Measurements from ENCODE around the gene RAB8B. TPM values are rescaled to one million over a fixed set of nuclear protein-coding genes. Genes with fewer than 3 reads are reported as not detected.

RAB8B gene
- polyA plus RNA-seq, 3 donors, result 22.0 to 77.3 (median 58.9) TPM

- Histone ChIP-seq H3K79me2 (ENCODE audit: insufficient read depth, low read length) (peaks cover 95% of the 10 kb centered on the region), H3K4me3 (replicated peaks in 1 of 3; ENCODE audit: low read depth in 2 of 3, low read length in 3 of 3) (no peak overlapping the region), H3K9ac (ENCODE audit: insufficient read depth, low read length, poor library complexity, severe bottlenecking) (no peak overlapping the region), H3K4me2 (replicated peaks; ENCODE audit: extremely low read depth, low read length, poor library complexity, severe bottlenecking) (no peak overlapping the region), H2AFZ (ENCODE audit: insufficient read depth, low read depth, low read length, poor library complexity, severe bottlenecking) (no peak overlapping the region), H3K9me3 (replicated peaks in 1 of 2; ENCODE audit: control insufficient read depth in 1 of 2, insufficient read depth in 1 of 2, low read length in 2 of 2) (no peaks in the 10 kb centered on the region), H3K36me3 (replicated peaks in 1 of 2; ENCODE audit: control insufficient read depth in 1 of 2, insufficient read depth in 2 of 2, low read length in 2 of 2) (peaks cover 8 to 31% of the 10 kb centered on the region in 2 donors), H4K20me1 (ENCODE audit: insufficient read depth, low read length) (peaks cover 80% of the 10 kb centered on the region), H3K4me1 (ENCODE audit: control insufficient read depth in 1 of 2, insufficient read depth in 2 of 2, low read length in 2 of 2) (peaks cover 47 to 73% of the 10 kb centered on the region in 2 donors), H3K27ac (ENCODE audit: low read depth in 1 of 2, low read length in 2 of 2) (peak overlapping the region; percentile 17 to 70), H3K27me3 (ENCODE audit: control insufficient read depth in 2 of 2, insufficient read depth in 2 of 2, low read length in 2 of 2) (no peaks in the 10 kb centered on the region)
- intact Hi-C loops (cut with micrococcal nuclease), result no loop called here
- H3K4me1 Mint-ChIP-seq, result peaks cover 74% of the 10 kb centered on the region
- peak overlapping the region in 4 of 7 donors; percentile 65 to 87 (median 74) for H3K27ac Mint-ChIP-seq
- H3K9me3 Mint-ChIP-seq, result no peaks in the 10 kb centered on the region
- no peaks in the 10 kb centered on the region for H3K27me3 Mint-ChIP-seq (ENCODE audit: low read depth in 3 of 3)
- TF ChIP-seq CTCF (IDR thresholded peaks at IDR 0.05), result no peak
- no CpG with 5 or more reads among the region's 3 CpGs for WGBS (ENCODE audit: insufficient coverage)
- no peak for DNase-seq
- H3K4me3 Mint-ChIP-seq, result no peak overlapping the region
- H3K36me3 Mint-ChIP-seq, result peaks cover 32 to 52% of the 10 kb centered on the region in 2 donors
These were observed 36.0 kb downstream of the RAB8B start for GRCh38 chr15:63225381-63225780.

GRCh38 chr15:63226155-63226883 lies 36.9 kb downstream of the RAB8B start:
- no CpG with 5 or more reads among the region's 6 CpGs for WGBS (ENCODE audit: insufficient coverage)
- H3K27me3 ChIP-seq (ENCODE audit: control insufficient read depth in 2 of 2, insufficient read depth in 2 of 2, low read length in 2 of 2), result no peaks in the 10 kb centered on the region
- peak overlapping the region; percentile 25 for H2AFZ ChIP-seq (ENCODE audit: insufficient read depth, low read depth, low read length, poor library complexity, severe bottlenecking)
- no peaks in the 10 kb centered on the region for H3K27me3 Mint-ChIP-seq (ENCODE audit: low read depth in 3 of 3)
- H3K9ac ChIP-seq (ENCODE audit: insufficient read depth, low read length, poor library complexity, severe bottlenecking), result no peak overlapping the region
- intact Hi-C loops (cut with micrococcal nuclease), result no loop called here
- peak overlapping the region; percentile 17 to 70 for H3K27ac ChIP-seq (ENCODE audit: low read depth in 1 of 2, low read length in 2 of 2)
- H4K20me1 ChIP-seq (ENCODE audit: insufficient read depth, low read length), result peaks cover 76% of the 10 kb centered on the region
- peaks cover 8 to 31% of the 10 kb centered on the region in 2 donors for H3K36me3 ChIP-seq (replicated peaks in 1 of 2; ENCODE audit: control insufficient read depth in 1 of 2, insufficient read depth in 2 of 2, low read length in 2 of 2)
- H3K9me3 Mint-ChIP-seq, result no peaks in the 10 kb centered on the region
- peak overlapping the region; percentile 71 to 83 for H3K4me3 Mint-ChIP-seq
- H3K27ac Mint-ChIP-seq, result peak overlapping the region; percentile 71 to 93 (median 87)
- H3K79me2 ChIP-seq (ENCODE audit: insufficient read depth, low read length), result peaks cover 95% of the 10 kb centered on the region
- H3K9me3 ChIP-seq (replicated peaks in 1 of 2; ENCODE audit: control insufficient read depth in 1 of 2, insufficient read depth in 1 of 2, low read length in 2 of 2), result no peaks in the 10 kb centered on the region
- peaks cover 32 to 52% of the 10 kb centered on the region in 2 donors for H3K36me3 Mint-ChIP-seq
- peaks cover 69% of the 10 kb centered on the region for H3K4me1 Mint-ChIP-seq
- peaks cover 44 to 73% of the 10 kb centered on the region in 2 donors for H3K4me1 ChIP-seq (ENCODE audit: control insufficient read depth in 1 of 2, insufficient read depth in 2 of 2, low read length in 2 of 2)
- no peak for DNase-seq
- TF ChIP-seq CTCF (IDR thresholded peaks at IDR 0.05), result no peak
- H3K4me3 ChIP-seq (replicated peaks in 1 of 3; ENCODE audit: low read depth in 2 of 3, low read length in 3 of 3), result peak overlapping the region in 1 of 3 experiments; percentile 52
- H3K4me2 ChIP-seq (replicated peaks; ENCODE audit: extremely low read depth, low read length, poor library complexity, severe bottlenecking), result peak overlapping the region; percentile 44
